ENCODE data around the gene VWA7.
A peak's percentile ranks its signal among the peaks of the same experiment; 100 is the strongest.

The VWA7 gene

DNA sequence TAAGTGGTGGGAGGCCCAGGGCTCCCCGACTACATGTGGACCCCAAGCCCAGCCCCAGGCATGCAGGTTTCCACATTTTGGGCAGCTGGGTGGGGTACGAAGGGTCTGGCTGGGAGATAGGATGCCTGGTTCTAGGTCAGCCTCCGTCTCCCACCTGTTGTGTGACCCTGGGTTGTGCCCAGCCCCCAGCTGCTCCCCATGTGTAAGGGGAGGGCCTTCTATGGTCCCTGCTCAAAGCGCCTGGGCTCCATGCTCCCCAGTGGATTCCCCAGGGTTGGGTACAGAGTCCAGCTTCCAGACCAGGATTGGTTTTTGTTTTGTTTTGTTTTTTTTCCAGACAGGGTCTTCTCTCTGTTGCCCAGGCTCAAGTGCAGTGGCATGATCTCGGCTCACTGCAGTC lies 1.1 kb upstream of the VWA7 start:
- no peak for DNase-seq

DNA sequence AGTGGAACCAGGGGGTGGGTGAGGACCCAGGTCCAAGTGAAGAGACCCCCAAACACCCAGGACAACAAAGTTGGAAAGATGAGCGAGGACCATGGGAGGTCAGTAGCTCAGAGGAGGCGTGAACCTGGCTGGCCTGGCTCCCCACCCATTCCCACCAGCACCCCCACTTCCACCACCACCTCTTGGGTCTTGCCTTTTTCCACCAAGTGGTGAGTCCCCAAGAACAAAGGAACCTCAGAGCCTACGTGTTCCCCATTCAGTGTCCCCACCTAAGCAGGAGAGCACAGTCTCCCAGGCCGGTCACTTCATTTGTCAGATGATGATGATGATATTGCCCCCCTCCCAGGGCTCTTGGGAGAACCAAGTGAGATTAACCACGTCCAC lies 531 bp upstream of the VWA7 start:
- DNase-seq, result no peak

DNA sequence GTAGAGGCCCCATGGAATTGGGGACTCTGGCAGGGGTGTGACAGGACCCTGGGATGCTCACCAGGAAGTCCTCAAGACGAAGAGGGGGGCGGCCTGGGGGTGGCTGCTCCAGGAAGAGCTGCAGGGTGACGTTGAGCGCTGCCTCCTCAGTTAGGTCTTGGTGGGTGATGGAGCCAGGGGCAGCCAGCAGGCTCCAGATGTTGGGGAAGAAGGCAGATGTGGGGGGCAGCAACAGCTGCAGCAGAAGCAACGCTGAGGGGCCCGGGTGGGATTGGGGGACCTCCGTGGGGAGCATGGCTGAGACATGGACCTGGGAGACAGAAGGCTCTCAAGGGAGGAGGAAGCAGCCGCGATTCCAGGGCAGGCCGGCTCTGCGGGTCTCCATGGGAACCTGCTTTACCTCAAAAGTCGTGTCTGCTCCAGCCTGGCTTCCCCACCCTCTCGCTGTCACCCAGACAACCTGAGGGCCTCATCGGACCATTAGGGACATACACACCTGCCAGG lies 591 bp downstream of the VWA7 start:
- DNase-seq, result no peak

DNA sequence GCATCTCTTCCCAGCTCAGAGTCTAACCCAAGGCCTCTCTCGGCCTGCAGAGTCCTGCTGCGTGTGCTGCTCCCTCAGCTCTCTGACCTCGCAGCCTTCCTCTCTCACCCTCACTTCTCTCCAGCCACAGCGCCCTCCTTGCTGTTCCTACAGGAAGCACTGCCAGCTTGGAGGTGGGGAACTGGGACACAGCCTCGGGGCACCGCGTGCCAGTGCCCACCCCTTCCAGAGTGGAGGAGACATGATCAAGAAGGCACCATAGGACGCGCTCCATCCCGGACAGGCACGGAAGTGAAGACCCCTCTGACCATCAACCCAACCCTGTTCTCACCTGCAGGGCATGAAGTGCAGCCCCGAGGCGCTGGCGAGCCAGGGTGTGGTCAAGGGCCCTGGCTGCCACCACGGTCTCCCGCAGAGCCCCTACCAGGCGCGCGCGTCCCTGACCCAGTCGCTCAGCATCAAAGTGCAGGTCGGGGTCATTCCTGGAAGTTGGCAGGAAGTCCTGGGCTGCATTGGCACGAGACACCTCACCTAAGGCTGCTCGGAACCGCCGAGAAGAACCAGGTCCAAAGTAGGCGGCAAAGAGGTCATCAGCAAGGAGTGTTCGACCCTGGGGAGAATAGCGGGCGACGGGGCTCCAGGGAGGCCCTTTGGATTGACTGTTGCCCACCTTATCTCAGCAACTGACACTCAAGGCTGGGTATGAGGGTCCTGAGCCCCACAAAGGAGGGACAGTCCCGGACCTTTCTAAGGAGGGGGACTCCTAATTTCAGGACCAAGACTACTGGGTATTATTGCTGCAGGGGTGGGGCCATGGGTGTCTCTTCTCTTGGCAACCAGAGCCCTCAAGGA lies 1.3 kb downstream of the VWA7 start:
- DNase-seq, result no peak

DNA sequence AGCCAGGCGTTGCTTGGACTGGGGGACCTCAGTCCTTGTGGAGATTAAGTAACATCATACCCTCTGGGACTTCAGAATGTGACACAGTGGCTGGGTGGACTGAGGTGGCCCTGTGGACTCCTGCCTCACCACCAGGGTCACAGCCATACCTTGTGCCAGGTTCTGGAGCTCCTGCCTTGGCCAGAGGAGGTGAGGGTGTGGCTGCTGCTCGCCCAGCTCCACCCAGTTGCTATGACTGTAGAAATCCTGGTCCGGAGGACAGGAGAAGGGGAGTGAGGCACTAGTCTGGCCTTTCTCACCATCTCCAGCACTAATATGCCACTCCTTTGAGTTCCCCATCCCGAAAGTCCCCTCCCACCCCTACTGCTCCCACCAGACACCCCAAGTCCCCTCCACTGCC lies 1.9 kb downstream of the VWA7 start:
- no peak for DNase-seq

DNA sequence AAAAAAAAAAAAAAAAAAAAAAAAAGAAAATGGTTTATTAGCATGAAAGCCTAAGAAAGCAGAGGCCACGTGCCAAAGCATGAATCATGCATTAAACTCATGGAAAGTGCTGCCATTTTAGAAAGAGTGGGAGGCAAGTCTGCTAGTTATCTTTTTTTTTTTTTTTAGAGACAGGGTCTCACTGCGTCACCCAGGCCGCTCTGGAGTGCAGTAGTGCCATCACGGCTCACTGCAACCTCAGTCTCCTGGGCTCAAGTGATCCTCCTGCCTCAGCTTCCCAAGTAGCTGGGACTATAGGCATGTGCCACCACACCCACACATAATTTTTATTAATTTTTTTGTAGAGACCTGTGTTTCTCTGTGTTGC lies 5.2 kb downstream of the VWA7 start:
- DNase-seq, result no peak

DNA sequence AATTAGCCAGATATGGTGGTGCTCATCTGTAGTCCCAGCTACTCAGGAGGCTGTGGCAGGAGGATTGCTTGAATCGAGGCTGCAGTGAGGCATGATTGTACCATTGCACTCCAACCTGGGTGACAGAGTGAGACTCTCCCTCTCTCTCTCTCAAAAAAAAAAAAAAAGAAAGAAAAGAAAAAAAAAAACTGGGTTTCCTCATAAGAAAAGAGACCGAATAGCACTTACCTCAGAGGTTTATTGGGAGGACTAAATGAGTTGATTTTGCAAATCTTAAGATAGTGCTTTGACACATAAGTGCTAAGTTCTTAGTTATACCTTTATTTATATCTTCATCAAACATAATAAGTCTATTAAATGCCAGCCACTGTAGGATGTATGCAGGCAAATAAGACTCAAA lies 6.3 kb downstream of the VWA7 start:
- no peak for DNase-seq

DNA sequence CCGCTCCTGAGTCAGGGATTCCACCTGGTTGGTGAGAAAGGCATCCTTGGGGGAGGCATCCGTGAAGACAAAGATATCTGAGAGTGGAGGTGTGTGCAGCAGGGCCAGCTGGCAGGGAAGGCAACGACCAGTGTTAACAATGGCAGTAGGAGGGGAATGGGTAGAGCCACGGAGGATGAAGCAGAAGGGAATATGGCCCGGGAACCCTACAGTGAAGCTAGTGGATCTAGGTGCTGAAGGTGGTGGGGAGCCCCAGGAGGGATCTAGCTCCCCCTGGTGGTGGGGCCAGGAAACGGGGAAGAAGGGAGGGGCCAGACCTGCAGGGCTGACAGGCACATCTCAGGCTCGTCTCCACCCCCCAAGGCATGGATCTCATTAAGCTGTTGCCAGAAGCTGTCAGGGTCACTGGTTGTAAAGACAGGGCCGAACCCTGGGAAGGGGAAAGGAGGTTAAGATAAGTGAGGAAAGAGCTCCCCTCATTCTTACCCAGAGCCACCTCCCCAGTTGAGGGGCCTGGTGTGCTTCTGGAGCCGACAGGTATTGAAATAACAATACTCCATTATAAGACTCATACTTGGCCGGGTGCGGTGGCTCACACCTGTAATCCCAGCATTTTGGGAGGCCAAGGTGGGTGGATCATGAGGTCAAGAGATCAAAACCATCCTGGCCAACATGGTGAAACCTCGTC lies 7.3 kb downstream of the VWA7 start:
- DNase-seq, result peak in 1 of 2 experiments; percentile 34

DNA sequence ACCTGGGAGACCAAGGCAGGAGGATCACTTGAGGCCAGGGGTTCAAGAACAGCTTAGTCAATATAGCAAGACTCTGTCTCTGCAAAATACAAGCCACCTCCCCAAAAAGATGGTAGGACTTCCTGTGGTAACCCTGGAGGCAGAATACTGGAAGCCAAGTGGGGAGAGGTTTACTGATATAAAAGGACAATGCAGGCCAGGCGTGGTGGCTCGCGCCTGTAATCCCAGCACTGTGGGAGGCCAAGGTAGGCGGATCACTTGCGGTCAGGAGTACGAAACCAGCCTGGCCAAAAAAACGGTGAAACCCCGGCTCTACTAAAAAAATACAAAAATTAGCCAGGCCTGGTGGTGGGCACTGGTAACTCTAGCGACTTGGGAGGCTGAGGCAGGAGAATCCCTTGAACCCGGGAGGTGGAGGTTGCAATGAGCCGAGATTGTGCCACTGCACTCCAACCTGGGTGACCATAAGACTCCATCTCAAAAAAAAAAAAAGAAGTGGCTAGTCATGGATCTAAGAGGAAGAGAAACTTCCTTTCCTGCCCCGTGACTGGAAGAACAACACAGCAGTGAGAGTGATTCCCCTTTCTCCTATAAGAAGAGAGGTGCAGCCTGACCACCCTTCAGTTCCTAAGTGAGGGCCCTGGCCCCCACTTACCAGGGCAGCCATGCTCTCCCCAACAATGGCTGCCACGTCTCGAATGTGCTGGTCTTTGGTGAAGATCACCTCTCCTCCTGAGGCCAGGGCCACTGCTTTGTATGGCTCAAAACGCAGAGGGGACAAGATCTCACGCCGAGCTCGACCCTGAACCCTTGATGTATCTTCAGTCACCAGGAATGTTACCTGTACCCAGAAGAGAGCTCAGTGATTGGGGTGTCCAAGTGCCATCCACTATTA lies 8.5 kb downstream of the VWA7 start:
- no peak for DNase-seq

DNA sequence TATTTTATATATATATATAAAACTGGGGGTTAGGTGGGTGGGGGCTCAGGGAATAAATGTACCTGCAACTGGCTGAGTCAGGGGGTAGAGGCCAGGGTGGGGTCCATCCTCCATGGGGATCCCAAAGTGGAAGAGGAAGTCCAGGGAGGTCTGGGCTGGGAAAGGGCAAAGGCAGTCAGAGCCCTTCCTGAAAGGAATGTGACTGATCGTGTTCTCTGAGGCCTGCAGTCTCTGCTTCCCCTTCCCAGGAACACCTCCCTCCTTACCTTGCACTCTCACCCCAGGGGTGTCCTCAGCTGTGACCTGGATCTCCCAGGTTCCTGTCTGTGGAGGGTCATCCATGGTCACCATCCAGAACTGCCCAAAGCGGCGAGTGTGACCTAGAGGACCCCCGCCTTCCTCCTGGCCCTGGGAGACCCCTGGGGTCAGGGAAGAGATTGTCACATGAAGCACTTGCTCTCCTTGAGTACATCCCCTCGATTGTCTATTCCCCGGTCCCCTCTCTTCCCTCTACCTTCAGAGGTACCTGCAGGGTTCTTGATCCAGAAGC lies 10.0 kb downstream of the VWA7 start:
- DNase-seq, result no peak

DNA sequence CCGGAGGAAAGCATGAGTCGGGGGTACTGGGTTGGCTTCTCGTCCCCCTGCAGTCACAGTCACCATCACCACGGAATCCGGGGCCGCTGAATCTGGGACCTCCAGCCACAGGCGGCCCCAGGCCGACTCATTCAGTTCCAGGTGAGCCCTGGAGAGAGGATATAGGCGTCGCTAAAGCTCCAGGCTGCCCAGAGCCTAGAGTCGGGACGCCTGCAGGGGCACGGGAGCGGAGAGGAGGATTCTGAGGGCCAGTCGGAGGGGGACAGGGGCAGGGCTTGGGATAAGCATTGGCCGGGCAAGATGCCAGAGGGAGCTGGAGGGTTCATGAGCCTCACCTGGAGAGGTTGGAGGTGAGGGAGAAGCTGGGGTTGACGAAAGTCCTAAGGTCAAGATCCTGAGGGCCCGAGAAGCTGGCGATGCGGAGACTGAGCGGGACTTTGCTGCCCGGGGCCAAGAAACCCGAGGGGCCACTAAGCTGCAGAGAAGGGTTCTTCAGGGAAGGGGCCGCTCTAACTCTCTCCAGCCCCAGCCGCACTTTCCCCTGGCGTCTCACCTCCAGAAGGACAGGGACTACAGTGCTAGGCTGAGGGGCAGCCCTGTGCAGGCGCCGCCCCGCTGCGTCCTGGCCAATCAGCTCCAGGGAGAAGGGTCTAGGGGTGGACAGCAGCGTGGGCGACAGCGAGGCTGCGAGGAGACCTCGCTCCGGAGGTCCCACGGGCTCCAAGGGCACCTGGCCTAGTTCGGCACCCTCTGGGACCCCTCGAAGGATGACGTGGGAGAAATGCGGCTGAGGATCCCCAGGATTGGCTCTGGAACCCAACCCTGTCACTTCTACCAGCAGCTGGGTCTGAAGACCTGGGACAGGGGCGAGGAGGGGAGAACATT lies 11.0 kb downstream of the VWA7 start:
- DNase-seq, result no peak

DNA sequence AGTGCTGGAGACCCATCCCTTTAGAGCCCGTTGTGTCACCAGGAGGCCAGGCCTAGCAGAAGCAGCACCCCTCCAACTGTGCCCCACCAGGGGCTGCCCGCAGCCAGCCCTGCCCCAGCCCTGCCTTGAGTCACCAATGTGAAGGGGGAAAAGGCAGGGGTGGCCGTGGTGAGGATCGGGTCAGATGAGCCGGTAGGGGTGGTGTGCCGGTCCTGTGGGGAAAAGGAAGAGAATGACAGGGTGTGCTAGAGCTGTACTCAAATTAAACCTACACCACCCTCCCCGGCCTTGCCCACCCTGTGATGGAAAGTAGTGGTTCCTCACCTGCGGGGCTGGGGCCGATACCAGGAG lies 11.6 kb downstream of the VWA7 start:
- no peak for DNase-seq

DNA sequence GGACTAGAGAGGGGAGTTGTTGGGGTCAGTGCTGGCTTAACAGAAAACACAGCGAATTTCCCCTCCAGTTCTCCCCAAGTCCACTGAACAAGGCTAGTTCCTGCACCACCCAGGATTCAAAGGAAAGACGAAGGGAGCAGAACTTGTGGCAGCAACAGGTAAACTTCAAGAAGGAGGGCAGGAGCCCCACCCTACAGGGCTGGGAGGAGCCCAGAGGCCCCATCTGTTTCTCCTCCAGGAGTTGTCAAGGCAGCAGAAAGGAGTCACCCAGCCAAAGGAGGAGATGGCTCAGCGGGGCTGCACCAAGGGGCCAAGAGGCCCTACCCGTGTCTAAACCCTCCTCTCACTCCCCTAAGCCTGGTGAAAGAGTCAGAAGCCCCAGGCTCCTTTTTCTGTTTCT lies 12.9 kb downstream of the VWA7 start:
- DNase-seq, result no peak

DNA sequence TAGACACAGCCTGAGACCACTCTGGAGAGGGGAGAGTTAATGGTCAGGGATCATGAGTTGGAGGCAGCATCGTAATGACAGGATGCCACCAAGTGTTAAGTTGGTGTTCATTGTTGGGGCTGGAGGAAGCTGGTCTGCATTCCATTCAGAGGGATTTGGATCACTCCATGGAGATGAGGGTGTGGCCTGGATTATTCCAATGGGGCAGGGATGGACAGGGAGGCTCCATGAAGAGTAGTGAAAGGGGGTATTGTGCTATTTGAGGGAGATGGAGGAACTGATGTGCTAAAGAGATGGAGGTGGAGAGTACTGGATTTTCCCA lies 13.5 kb downstream of the VWA7 start:
- peak; percentile 13 to 37 for DNase-seq

DNA sequence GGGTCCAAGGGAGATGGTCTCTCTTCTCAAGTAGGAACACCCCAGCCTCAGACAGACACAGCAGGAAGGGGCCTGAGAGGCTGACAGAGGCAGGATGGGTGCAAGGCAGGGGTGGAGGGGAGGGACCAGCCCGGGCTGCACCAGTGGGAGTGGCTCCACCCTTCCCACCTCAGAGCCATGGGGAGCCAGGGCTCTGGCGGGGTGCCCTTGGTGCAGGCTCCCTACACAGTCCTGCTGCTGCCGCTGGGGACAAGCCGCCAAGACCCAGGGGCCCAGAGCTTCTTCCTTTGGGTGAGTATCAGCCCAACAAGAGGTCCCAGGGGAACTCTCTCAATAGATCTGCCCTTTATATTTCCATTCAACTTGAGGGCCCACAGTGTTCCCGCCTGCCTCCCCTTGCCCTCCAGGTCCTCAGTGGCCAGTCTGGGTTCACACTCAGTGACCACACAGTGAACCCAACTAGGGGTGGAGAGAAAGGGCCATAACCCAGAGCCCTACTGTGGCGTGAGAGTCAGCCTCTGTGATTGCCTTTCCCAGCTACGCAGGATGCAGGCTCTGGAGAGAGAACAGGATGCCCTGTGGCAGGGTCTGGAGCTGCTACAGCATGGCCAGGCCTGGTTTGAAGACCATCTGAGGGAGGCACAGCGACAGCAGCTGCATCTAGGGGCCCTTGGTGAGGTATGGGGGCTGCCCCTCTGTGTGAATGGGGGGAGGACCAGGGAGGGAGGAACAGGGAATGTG lies 14.1 kb downstream of the VWA7 start:
- DNase-seq, result no peak

DNA sequence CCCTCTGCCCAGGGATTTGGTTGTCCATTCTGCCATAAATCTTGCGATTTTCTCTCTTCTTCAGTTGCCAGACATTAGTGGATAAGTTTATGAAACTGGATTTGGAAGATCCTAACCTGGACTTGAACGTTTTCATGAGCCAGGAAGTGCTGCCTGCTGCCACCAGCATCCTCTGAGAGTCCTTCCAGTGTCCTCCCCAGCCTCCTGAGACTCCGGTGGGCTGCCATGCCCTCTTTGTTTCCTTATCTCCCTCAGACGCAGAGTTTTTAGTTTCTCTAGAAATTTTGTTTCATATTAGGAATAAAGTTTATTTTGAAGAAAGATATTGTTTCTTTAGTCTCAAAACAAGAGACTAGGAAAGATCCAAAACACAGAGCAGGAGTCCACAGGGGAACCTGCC lies 14.8 kb downstream of the VWA7 start, which contains the start of gene SAPCD1:
TSS of gene SAPCD1 (plus strand) at position 301 of the 400 bp plus-strand sequence. CDS start 399 bp downstream, outside the sequence.
- DNase-seq, result no peak

DNA sequence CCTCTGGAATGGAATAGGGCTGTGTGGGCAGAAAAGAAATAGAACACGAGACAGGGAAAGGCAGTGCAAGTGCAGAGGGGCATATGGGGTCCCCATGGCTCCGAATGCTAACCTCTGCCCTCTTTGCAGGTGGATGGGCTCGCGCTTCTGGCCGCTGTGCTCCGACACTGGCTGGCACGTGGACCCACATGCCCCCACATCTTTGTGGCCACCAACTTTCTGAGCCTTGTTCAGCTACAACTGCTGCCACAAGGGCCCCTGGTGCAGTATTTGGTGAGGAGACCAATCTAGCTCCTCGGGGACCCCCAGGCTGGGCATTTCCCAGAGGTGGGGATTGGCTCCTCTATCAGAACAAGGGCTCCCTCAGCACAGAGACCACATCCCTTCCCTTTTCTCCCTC lies 15.8 kb downstream of the VWA7 start:
- DNase-seq, result no peak

DNA sequence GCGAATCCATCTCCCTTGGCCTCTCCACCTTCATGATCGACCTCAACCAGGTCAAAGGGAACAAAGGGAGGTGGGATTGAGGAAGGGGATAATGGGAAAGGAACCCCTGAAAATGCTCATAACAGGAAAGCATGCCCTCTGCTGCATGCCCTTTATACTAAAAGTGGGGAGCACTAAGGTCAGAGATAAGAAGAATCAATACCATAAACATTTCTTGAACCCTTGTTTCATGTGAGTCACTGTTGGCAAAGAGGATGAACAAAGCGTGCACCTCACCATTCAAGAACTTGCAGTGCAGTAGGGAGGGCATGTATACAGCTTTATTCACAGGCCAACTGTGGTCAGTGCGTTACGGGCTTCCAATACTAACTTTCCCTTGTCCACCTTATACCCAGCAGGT lies 16.3 kb downstream of the VWA7 start:
- no peak for DNase-seq

DNA sequence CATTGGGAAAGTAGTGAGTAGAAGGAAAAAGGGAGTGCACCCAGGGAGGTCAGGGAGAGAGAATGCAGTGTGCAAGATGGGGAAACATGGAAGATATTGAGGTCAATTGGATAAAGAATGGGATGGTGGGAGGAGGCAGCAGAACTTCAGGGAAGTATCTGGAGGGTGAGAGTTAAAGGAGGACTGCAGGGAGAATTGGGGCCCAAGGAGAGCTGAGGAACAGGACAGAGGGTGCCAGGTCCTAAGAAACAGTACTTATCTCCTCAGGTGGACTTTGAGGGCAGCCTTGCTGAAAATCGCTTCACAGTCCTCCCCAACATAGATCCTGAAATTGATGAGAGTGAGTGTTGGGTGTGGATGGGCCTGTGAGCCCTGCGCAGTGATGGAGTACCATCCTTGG lies 18.8 kb downstream of the VWA7 start:
- no peak for DNase-seq

DNA sequence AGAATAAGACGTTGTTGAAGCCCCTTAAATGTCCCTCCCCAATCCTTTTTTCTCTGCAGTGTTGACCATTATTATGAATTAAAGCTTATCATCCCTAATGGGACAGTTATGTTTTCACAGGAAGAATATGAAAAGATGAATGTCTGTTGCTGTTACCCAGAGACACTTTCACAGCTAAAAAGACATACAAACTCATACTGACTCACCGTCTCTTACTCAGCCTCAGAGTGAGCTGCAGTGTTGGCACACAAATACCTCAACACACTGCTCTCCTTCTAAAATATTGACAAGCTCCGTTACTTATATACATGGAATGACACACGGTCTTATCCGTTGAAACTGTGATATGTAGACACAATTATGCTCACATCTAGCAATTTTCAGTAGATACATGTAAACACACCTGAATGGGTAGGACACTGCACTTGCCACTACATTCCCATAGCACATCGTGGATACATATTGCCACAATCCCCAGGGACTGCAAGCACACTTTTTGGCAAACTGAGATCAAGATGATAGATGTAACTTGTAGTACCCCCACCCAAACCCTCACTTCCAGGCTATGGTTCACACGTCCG lies 24.3 kb downstream of the VWA7 start:
- DNase-seq, result peak in 1 of 2 experiments; percentile 21

DNA sequence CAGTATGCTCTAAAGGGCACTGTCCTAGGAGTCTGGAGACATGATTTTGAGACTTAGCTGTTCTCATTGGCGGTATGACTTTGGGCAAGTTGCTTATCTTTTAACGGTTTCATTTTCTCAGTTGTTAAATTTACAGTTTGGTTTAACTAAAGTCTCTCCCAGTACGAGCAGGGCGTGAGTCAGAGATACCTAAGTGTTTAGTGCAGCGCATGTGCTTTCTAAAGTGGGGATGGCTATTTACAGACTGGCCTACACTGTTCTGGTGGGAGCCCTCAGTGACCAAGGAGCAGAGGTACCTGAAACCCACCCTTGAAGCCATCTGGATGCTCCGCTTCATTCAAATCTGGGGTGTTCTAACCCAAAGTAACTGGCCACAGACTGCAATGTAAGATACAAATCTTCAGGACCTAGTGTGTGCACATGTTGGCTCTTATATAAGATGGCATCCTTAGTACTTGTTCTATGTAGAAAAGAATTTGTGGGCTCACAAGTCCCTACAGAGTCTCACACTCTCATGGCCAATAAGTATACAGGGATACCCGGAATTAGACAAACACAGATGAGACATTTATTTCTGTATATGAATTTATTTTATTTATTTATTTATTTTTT lies 26.6 kb downstream of the VWA7 start:
- DNase-seq, result no peak
